COLO829 (cell line): ENCODE data around the gene OR2L2.
"Not testable (repeated sequence)": the region's sequence is repeated elsewhere in the genome, so short reads cannot be mapped to it uniquely, and the experiment has no call there.

ENCODE experiments used
- DNase-seq: peaks from one replicate; pipeline ENCODE4 v3.0.0; 2012; ENCODE audit warnings: low spot score

Gene OR2L2

GRCh38 chr1:248029770-248030169, at the start of gene OR2L2:
TSS of gene OR2L2 (plus strand) at chr1:248030070. CDS start at chr1:248038268, 8,198 bp downstream.
- no peak for DNase-seq

DNA sequence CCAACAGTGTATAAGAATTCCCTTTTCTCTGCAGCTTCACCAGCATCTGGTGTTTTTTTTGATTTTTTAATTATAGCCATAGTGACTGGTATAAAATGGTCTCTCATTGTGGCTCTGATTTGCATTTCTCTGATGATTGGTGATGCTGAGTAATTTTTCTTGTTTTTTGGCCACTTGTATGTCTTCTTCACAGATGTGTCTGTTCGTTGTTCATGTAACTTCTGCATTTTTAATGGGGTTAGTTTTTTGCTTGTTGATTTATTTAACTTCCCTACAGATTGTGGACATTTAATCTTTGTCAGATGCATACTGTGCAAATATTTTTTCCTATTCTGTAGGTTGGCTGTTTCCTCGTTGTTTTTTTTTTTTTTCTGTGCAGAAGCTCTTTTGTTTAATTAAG, 36.9 kb upstream of the OR2L2 start:
- no peak for DNase-seq

DNA sequence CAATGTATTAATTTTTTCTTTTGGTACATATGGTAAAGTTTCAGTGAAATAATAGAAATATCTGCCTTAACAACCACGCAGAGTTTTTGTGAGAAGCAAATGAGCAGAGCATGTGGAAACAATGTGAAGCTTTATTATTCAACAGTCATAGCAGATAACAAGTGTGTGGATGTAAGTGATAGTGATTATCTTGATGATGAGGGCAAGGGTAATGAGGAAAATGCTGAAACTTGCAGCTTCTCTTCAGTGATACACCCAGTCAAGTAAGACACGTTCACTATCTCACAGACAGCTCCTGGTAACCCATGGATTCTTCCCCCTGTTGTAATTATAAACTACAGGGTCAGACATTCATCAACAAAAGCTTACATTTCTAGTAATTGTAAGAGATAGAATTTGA, 31.1 kb upstream of the OR2L2 start:
- no peak for DNase-seq

DNA sequence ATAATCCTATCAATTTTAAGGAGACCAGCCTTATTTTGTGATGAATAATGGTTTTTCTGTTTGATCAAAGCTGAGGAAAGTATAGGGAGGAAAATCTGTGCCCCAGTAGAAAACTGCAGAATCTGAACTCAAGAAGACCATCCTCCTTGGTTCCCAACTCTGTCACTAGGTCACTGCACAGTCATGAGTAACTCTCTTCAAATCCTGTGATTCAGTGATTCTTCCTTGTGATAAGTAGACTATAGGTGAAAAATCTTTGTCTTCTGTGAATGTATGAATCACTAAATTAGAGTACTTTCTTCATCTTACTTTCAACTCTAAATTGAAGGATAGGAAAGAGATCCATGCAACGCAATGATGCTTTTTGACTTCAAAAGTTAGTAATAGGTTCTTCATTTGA, 29.7 kb upstream of the OR2L2 start:
- DNase-seq, result no peak

DNA sequence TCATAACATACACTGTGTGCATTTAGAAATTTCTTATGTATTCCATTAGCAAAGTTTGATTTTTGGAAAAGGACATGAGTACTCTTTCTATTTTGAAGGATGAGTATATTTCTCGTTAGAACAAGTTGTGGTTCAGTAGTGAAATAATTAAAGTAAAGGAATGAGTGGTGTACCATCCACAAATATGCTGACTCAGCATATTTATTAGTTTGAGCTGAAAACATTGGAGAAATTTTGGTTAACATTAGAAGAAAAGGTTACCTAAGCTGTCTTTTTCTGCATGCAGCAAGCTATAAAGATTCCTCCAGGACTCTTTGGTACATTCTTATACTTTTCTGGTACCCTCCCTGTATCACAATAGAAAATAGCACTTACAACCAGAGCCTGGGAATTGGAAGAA, 22.1 kb upstream of the OR2L2 start:
- no peak for DNase-seq

- DNase-seq, result no peak
Observed at GRCh38 chr1:248009681-248010080, 20.2 kb upstream of the OR2L2 start.

DNA sequence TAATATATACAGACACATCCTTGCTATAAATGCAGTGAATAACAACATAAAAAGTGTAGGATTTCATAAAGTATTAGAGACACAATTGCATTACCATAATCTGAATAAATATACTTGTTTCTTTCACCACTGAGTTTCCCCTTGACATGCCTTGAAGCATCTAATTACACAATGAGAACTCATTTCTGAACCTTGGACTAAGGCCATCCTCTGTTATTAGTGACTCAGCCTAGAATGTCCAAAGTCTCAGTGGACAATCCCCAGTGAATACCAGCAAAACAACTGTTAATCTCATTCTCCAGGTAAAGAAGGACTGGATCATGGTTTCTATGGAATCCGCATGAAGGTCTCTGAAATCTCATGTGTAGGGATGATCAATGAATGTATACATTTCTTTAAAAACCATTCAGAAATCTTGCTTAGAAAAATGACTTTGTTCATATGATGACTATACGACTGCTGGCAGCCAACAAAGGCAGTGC, 16.6 kb upstream of the OR2L2 start, which contains the start of gene OR2L5:
OR2L5 (plus strand) TSS at position 432 of the 482 bp plus-strand sequence. CDS start 8,288 bp downstream, outside the sequence.
- DNase-seq, result peak; percentile 31

- peak; percentile 60 for DNase-seq
Observed at GRCh38 chr1:248015803-248016202, 14.1 kb upstream of the OR2L2 start.

GRCh38 chr1:248045209-248045608, 15.3 kb downstream of the OR2L2 start:
- DNase-seq, result peak; percentile 23

- DNase-seq, result no peak
Observed at GRCh38 chr1:248046536-248046935, 16.7 kb downstream of the OR2L2 start, which contains the start of gene OR2L3. TSS of gene OR2L3 (plus strand) at chr1:248046836. CDS start at chr1:248060682, 13,846 bp downstream.

DNA sequence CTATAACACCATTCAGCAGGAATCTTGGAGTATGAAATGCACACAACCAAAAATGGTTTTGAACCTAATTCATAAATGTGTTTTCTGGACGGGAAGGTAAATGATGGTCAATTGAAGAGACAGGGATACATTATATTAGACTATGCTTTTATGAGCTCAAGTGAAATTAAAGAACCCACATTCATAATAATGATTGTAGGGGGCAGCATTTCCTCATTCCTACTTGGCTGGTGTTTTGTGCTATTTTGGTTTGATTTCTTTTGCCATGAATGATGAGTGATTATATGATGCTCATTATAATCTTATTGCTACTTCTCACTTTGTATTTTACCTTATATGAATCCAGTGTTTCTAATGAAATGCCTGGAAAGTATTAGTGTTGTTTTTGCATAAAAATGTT, 17.1 kb downstream of the OR2L2 start:
- no peak for DNase-seq

GRCh38 chr1:248054671-248055070, 24.8 kb downstream of the OR2L2 start:
- DNase-seq, result no peak

DNA sequence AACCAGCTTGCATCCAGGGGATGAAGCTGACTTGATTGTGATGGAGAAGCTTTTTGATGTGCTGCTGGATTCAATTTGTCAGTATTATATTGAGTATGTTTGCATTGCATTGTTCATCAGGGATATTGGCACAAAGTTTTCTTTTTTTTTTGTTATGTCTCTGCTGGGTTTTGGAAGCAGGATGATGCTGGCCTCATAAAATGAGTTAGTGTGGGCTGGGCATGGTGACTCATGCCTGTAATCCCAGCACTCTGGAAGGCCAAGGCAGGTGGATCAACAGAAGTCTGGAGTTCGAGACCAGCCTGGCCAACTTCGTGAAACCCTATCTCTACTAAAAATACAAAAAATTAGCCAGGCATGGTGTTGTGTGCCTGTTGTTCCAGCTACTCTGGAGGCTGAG, 25.4 kb downstream of the OR2L2 start:
- DNase-seq, result no peak

DNA sequence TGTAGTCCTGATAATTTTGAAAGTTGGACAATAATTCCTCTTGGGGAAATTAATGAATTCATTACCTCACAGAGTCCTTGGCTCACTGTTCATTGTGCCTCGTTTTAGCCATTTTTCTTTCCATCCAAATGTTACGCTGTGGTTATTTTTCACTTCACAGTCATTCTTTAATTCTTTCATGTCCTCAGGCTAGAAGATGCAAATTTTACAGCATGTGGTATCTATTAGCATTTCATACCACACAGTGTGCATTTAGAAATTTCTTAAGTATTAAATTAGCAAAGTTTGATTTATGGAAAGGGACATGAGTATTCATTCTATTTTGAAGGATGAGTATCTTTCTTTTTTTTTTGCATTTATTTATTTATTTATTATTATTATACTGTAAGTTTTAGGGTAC, 35.2 kb downstream of the OR2L2 start:
- no peak for DNase-seq

DNA sequence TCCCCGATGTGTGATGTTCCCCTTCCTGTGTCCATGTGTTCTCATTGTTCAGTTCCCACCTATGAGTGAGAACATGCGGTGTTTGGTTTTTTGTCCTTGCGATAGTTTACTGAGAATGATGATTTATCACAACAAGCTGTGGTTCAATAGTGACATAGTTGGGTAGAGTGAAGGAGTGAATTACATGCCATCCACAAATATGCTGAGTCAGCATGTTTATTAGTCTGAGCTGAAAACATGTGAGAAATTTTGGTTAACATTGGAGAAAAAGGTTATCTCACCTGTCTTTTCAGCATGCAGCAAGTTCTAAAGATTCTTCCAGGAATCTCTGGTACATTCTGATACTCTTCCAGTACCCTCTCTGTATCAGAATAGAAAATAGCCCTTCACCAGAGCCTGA, 35.7 kb downstream of the OR2L2 start:
- DNase-seq, result no peak

GRCh38 chr1:248083864-248084263, 54.0 kb downstream of the OR2L2 start:
- DNase-seq, result not testable (repeated sequence)
